ENCODE measurements around the gene SLC16A3.
"Not testable (repeated sequence)": the region's sequence is repeated elsewhere in the genome, so short reads cannot be mapped to it uniquely, and the experiment has no call there.

SLC16A3 gene

GRCh38 chr17:82255402-82255972 lies 26.6 kb downstream of the SLC16A3 start:
- H3K4me3 ChIP-seq (ENCODE audit: low read depth, low read length): no peak overlapping the region
- no peak for TF ChIP-seq CTCF (IDR thresholded peaks at IDR 0.05; ENCODE audit: low read depth, low read length)

- no peak overlapping the region for H3K4me3 ChIP-seq (ENCODE audit: low read depth, low read length)
- no peak for TF ChIP-seq CTCF (IDR thresholded peaks at IDR 0.05; ENCODE audit: low read depth, low read length)
Observed at GRCh38 chr17:82256242-82256885, 27.5 kb downstream of the SLC16A3 start.

- no peak for TF ChIP-seq CTCF (IDR thresholded peaks at IDR 0.05; ENCODE audit: low read depth, low read length)
- no peak overlapping the region for H3K4me3 ChIP-seq (ENCODE audit: low read depth, low read length)
Observed at GRCh38 chr17:82257473-82257872, 28.6 kb downstream of the SLC16A3 start.

GRCh38 chr17:82258555-82258954 lies 29.7 kb downstream of the SLC16A3 start:
- H3K4me3 ChIP-seq (ENCODE audit: low read depth, low read length): no peak overlapping the region
- TF ChIP-seq CTCF (IDR thresholded peaks at IDR 0.05; ENCODE audit: low read depth, low read length): no peak

GRCh38 chr17:82259972-82260961 lies 31.4 kb downstream of the SLC16A3 start:
- H3K4me3 ChIP-seq (ENCODE audit: low read depth, low read length): not testable (repeated sequence)

GRCh38 chr17:82262344-82262743 lies 33.5 kb downstream of the SLC16A3 start:
- TF ChIP-seq CTCF (IDR thresholded peaks at IDR 0.05; ENCODE audit: low read depth, low read length): no peak
- H3K4me3 ChIP-seq (ENCODE audit: low read depth, low read length): no peak overlapping the region

GRCh38 chr17:82263641-82264040 lies 34.8 kb downstream of the SLC16A3 start:
- no peak for TF ChIP-seq CTCF (IDR thresholded peaks at IDR 0.05; ENCODE audit: low read depth, low read length)
- H3K4me3 ChIP-seq (ENCODE audit: low read depth, low read length): no peak overlapping the region
